ENCODE measurements around the gene CCDC149. TPM values are rescaled to one million over a fixed set of nuclear protein-coding genes. Genes with fewer than 3 reads are reported as not detected.

CCDC149 gene
- total and polyA plus RNA-seq, 2 experiments from 2014 or later, result 12.3 to 13.3 TPM

- TF ChIP-seq EZH2phosphoT487 (IDR thresholded peaks at IDR 0.05; ENCODE audit: low read depth, severe bottlenecking, unreplicated experiment) (no peak), EZH2 (IDR thresholded peaks at IDR 0.05; ENCODE audit: borderline replicate concordance) (no peak)
- Histone ChIP-seq H3K79me2 (no peaks in the 10 kb centered on the region), H4K20me1 (ENCODE audit: insufficient read depth, poor library complexity, severe bottlenecking) (no peaks in the 10 kb centered on the region), H3K27ac (no peak overlapping the region), H3K4me2 (no peak overlapping the region), H3K36me3 (replicated peaks; ENCODE audit: insufficient read depth, low read depth) (no peaks in the 10 kb centered on the region), H3K4me3 (no peak overlapping the region), H2AFZ (no peak overlapping the region), H3K4me1 (ENCODE audit: insufficient read depth) (no peaks in the 10 kb centered on the region), H3K9me3 (ENCODE audit: low read depth) (no peaks in the 10 kb centered on the region), H3K9me2 (replicated peaks; ENCODE audit: insufficient read depth) (no peaks in the 10 kb centered on the region), H3K27me3 (no peaks in the 10 kb centered on the region)
- 98% methylated on average over 6 of the region's 6 CpGs for WGBS (ENCODE audit: low lambda C conversion rate, missing lambda C conversion rate)
- no peak for DNase-seq (ENCODE audit: low spot score)
Measured at GRCh38 chr4:24897639-24898038, 15.2 kb downstream of the CCDC149 start.

- Histone ChIP-seq H3K4me1 (ENCODE audit: insufficient read depth) (no peaks in the 10 kb centered on the region), H3K9me2 (replicated peaks; ENCODE audit: insufficient read depth) (no peaks in the 10 kb centered on the region), H3K27me3 (no peaks in the 10 kb centered on the region), H2AFZ (no peak overlapping the region), H3K9me3 (ENCODE audit: low read depth) (no peaks in the 10 kb centered on the region), H3K27ac (no peak overlapping the region), H3K4me3 (no peak overlapping the region), H3K36me3 (replicated peaks; ENCODE audit: insufficient read depth, low read depth) (no peaks in the 10 kb centered on the region), H3K79me2 (no peaks in the 10 kb centered on the region), H4K20me1 (ENCODE audit: insufficient read depth, poor library complexity, severe bottlenecking) (no peaks in the 10 kb centered on the region), H3K4me2 (no peak overlapping the region)
- 91% methylated on average over 5 of the region's 5 CpGs for WGBS (ENCODE audit: low lambda C conversion rate, missing lambda C conversion rate)
- no peak for TF ChIP-seq EZH2 (IDR thresholded peaks at IDR 0.05; ENCODE audit: borderline replicate concordance)
- TF ChIP-seq CTCF (IDR thresholded peaks at IDR 0.05; ENCODE audit: poor library complexity), result no peak
- TF ChIP-seq EZH2phosphoT487 (IDR thresholded peaks at IDR 0.05; ENCODE audit: low read depth, severe bottlenecking, unreplicated experiment), result no peak
- DNase-seq (ENCODE audit: low spot score), result no peak
Measured at GRCh38 chr4:24896977-24897376, 15.9 kb downstream of the CCDC149 start.

GRCh38 chr4:24896056-24896455 lies 16.8 kb downstream of the CCDC149 start:
- no peak overlapping the region for H3K4me2 ChIP-seq
- no peak overlapping the region for H3K4me3 ChIP-seq
- H3K27me3 ChIP-seq, result no peaks in the 10 kb centered on the region
- no peaks in the 10 kb centered on the region for H3K36me3 ChIP-seq (replicated peaks; ENCODE audit: insufficient read depth, low read depth)
- no peaks in the 10 kb centered on the region for H4K20me1 ChIP-seq (ENCODE audit: insufficient read depth, poor library complexity, severe bottlenecking)
- DNase-seq (ENCODE audit: low spot score), result no peak
- TF ChIP-seq CTCF (IDR thresholded peaks at IDR 0.05; ENCODE audit: poor library complexity), result no peak
- no peak for TF ChIP-seq EZH2 (IDR thresholded peaks at IDR 0.05; ENCODE audit: borderline replicate concordance)
- no peak for TF ChIP-seq EZH2phosphoT487 (IDR thresholded peaks at IDR 0.05; ENCODE audit: low read depth, severe bottlenecking, unreplicated experiment)
- H3K9me2 ChIP-seq (replicated peaks; ENCODE audit: insufficient read depth), result no peaks in the 10 kb centered on the region
- H3K27ac ChIP-seq, result no peak overlapping the region
- no peaks in the 10 kb centered on the region for H3K4me1 ChIP-seq (ENCODE audit: insufficient read depth)
- no peak overlapping the region for H2AFZ ChIP-seq
- 61% methylated on average over 3 of the region's 3 CpGs for WGBS (ENCODE audit: low lambda C conversion rate, missing lambda C conversion rate)
- no peaks in the 10 kb centered on the region for H3K9me3 ChIP-seq (ENCODE audit: low read depth)
- no peaks in the 10 kb centered on the region for H3K79me2 ChIP-seq

- Histone ChIP-seq H3K9me3 (ENCODE audit: low read depth) (no peaks in the 10 kb centered on the region), H3K4me2 (no peak overlapping the region), H3K36me3 (replicated peaks; ENCODE audit: insufficient read depth, low read depth) (no peaks in the 10 kb centered on the region), H3K9me2 (replicated peaks; ENCODE audit: insufficient read depth) (no peaks in the 10 kb centered on the region), H3K4me1 (ENCODE audit: insufficient read depth) (no peaks in the 10 kb centered on the region), H3K4me3 (no peak overlapping the region), H2AFZ (no peak overlapping the region), H3K27ac (no peak overlapping the region), H3K27me3 (no peaks in the 10 kb centered on the region), H4K20me1 (ENCODE audit: insufficient read depth, poor library complexity, severe bottlenecking) (no peaks in the 10 kb centered on the region), H3K79me2 (no peaks in the 10 kb centered on the region)
- TF ChIP-seq CTCF (IDR thresholded peaks at IDR 0.05; ENCODE audit: poor library complexity) (no peak), EZH2 (IDR thresholded peaks at IDR 0.05; ENCODE audit: borderline replicate concordance) (no peak), EZH2phosphoT487 (IDR thresholded peaks at IDR 0.05; ENCODE audit: low read depth, severe bottlenecking, unreplicated experiment) (no peak)
- DNase-seq (ENCODE audit: low spot score), result no peak
- 72% methylated on average over 1 of the region's 1 CpG for WGBS (ENCODE audit: low lambda C conversion rate, missing lambda C conversion rate)
Measured at GRCh38 chr4:24895461-24895860, 17.4 kb downstream of the CCDC149 start.
